MCF 10A (cell line): Measurements from ENCODE around the gene MYO7B. TPM values are rescaled to one million over a fixed set of nuclear protein-coding genes. Genes with fewer than 3 reads are reported as not detected.

Source experiments
- BruUV-seq: library from RNA; stranded (reverse); fragments of 400-500 nt; replicated peaks from 2 replicates; lab custom pipeline; 2021; lab: Mats Ljungman, UMichigan
- CTCF ChIA-PET: fragments of 300-600 bp; sonication (Branson Sonifier 250); formaldehyde crosslinking; extraction: SDS; loops from one replicate; lab custom pipeline; 2021; ENCODE audit warnings: antibody characterized with exemption, inconsistent platforms; lab: Yijun Ruan, JAX
- POLR2A ChIA-PET: fragments of 300-600, 350-650 bp; sonication (Branson Sonifier 250); formaldehyde crosslinking; extraction: SDS; loops from one replicate; lab custom pipeline; 2020; ENCODE audit warnings: antibody characterized with exemption, inconsistent platforms; lab: Yijun Ruan, JAX
- DNase-seq: peaks from one replicate; pipeline ENCODE4 v3.0.0-alpha.2; 2018; ENCODE audit not compliant: unreplicated experiment
- H3K27ac Mint-ChIP-seq: one replicate; pipeline ENCODE4 v1.8.0; 2022; ENCODE audit warnings: mild to moderate bottlenecking, low read depth, mixed read lengths; ENCODE audit not compliant: unreplicated experiment
- H3K27me3 Mint-ChIP-seq: one replicate; pipeline ENCODE4 v1.8.0; 2022; ENCODE audit warnings: mixed read lengths; ENCODE audit not compliant: insufficient read depth, unreplicated experiment
- H3K36me3 Mint-ChIP-seq: one replicate; pipeline ENCODE4 v1.8.0; 2022; ENCODE audit warnings: mild to moderate bottlenecking, moderate library complexity, mixed read lengths; ENCODE audit not compliant: insufficient read depth, unreplicated experiment
- H3K4me1 Mint-ChIP-seq: one replicate; pipeline ENCODE4 v1.8.0; 2022; ENCODE audit warnings: mixed read lengths; ENCODE audit not compliant: insufficient read depth, unreplicated experiment
- H3K4me3 Mint-ChIP-seq: one replicate; pipeline ENCODE4 v1.8.0; 2022; ENCODE audit warnings: mild to moderate bottlenecking, moderate library complexity, mixed read lengths; ENCODE audit not compliant: unreplicated experiment
- H3K9me3 Mint-ChIP-seq: one replicate; pipeline ENCODE4 v1.8.0; 2022; ENCODE audit warnings: mixed read lengths; ENCODE audit not compliant: unreplicated experiment
- intact Hi-C: fragments of 100-400 bp; cut with micrococcal nuclease; formaldehyde crosslinking; loops from 2 replicates; pipeline ENCODE4 v1.14.1; 2022
- total RNA-seq: library from RNA; stranded (reverse); gene quantifications from 2 replicates; pipeline ENCODE4 v1.2.3, GENCODE V29; 2022
- TF ChIP-seq, protein P1 (sequence below): fragments of 200-600 bp; IDR thresholded peaks from one replicate; pipeline ENCODE4 v1.8.0; 2022; ENCODE audit warnings: antibody characterized with exemption, mild to moderate bottlenecking; ENCODE audit not compliant: unreplicated experiment

Gene MYO7B
- total RNA-seq, 1 experiment from 2014 or later, result not detected

DNA sequence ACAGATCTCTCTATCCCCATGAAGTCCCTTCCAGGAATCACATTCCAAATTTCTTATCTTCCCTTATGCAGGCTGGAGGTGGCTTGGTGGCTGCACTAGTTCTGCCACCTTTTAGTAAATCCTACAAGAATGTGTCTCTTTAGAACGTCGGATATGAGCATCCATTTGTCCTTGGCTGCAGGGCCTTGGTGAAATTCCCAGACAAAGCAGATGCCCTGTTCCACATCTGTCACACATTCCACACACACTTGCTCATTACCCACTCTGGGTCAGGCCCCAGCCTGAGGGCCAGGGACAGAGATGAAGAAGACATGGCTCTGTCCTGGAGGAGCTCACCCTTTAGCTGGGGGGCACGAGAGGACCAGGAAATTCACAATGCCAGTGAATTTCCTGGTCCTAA lies 79.2 kb downstream of the MYO7B start:
- Mint-ChIP-seq H3K9me3 (peaks cover 8% of the 10 kb centered on the region), H3K27ac (no peak overlapping the region), H3K27me3 (no peaks in the 10 kb centered on the region), H3K4me1 (peaks cover 17% of the 10 kb centered on the region), H3K4me3 (no peak overlapping the region), H3K36me3 (no peaks in the 10 kb centered on the region)
- intact Hi-C loops, result no loop called here
- CTCF ChIA-PET, result no interaction called here
- POLR2A ChIA-PET, result no interaction called here
- BruUV-seq, result no TSS peak
- TF ChIP-seq, protein P1, sequence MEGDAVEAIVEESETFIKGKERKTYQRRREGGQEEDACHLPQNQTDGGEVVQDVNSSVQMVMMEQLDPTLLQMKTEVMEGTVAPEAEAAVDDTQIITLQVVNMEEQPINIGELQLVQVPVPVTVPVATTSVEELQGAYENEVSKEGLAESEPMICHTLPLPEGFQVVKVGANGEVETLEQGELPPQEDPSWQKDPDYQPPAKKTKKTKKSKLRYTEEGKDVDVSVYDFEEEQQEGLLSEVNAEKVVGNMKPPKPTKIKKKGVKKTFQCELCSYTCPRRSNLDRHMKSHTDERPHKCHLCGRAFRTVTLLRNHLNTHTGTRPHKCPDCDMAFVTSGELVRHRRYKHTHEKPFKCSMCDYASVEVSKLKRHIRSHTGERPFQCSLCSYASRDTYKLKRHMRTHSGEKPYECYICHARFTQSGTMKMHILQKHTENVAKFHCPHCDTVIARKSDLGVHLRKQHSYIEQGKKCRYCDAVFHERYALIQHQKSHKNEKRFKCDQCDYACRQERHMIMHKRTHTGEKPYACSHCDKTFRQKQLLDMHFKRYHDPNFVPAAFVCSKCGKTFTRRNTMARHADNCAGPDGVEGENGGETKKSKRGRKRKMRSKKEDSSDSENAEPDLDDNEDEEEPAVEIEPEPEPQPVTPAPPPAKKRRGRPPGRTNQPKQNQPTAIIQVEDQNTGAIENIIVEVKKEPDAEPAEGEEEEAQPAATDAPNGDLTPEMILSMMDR, result no peak
- DNase-seq, result no peak

DNA sequence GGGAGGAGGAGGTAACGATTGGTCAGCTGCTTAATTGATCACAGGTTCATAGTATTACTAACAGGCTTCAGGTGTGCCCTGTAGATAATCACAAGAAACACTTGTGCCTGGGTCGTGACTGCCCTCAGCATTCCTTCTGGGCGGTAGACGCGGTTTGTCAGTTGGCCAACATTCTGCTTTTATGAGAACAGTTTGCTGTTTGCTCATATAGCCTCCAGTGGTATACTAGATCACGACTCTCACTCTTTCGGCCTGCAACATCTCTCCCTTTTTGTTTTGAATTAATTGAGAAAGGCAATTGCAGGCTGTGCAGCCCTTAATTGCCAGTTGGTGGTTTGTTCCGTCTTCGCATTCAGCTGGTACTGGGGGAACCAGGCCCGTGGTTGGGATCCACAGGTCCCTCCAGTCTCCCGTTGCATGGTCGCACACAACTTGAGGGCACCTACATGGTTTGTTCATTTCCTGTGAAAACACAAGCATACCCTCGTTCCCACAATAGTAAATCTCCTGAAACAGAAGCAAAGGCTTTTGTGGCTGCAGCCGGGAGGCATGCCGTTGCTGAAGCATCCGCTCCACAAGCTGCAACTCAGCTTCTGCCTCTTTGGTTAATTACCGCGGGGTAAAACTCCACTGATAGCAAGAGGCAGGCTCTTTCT lies 80.2 kb downstream of the MYO7B start:
- intact Hi-C loops, result no loop called here
- ChIA-PET POLR2A (interaction anchor here (0.5 to 0.6 kb wide), 2 partner anchors 346 to 1058 kb away, joined by 3 read pairs; no protein-coding TSS in a partner anchor), CTCF (interaction anchor here (0.6 kb wide), 2 partner anchors 329 to 534 kb away, joined by 3 read pairs; no protein-coding TSS in a partner anchor)
- Mint-ChIP-seq H3K9me3 (peaks cover 8% of the 10 kb centered on the region), H3K36me3 (no peaks in the 10 kb centered on the region), H3K4me1 (peaks cover 22% of the 10 kb centered on the region), H3K27me3 (no peaks in the 10 kb centered on the region), H3K27ac (no peak overlapping the region), H3K4me3 (no peak overlapping the region)
- DNase-seq, result peak; percentile 22
- BruUV-seq, result no TSS peak
- TF ChIP-seq, protein P1, result no peak

DNA sequence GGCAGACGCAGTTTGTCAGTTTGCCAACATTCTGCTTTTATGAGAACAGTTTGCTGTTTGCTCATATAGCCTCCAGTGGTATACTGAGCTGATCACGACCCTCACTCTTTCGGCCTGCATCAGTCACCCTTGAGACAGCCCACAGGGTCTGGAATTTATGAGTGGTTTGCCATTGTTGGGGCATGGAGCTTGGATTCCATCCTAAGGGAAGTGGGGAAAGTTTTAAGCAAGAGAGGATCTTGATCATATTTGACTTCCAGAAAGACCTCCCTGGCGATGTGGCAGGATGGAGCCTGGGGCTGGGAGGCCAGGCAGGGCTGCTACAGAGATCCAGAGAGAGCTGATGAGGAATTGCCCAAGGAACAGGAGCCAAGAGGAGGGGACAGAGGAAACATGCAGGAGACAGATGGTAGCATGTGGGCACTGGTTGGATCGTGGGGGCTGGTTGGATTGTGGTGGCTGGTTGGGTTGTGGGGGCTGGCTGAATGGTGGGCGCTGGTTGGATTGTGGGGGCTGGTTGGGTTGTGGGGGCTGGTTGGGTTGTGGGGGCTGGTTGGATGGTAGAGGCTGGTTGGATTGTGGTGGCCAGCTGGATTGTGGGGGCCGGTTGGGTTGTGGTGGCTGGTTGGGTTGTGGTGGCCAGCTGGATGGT lies 83.2 kb downstream of the MYO7B start:
- no TSS peak for BruUV-seq
- Mint-ChIP-seq H3K4me3 (no peak overlapping the region), H3K36me3 (no peaks in the 10 kb centered on the region), H3K9me3 (no peaks in the 10 kb centered on the region), H3K27me3 (no peaks in the 10 kb centered on the region), H3K4me1 (peaks cover 26% of the 10 kb centered on the region), H3K27ac (no peak overlapping the region)
- CTCF ChIA-PET, result interaction anchor here (0.5 kb wide), 1 partner anchor 19 kb away, joined by 3 read pairs; no protein-coding TSS in a partner anchor
- POLR2A ChIA-PET, result no interaction called here
- DNase-seq, result no peak
- intact Hi-C loops, result no loop called here
- TF ChIP-seq, protein P1, result no peak

DNA sequence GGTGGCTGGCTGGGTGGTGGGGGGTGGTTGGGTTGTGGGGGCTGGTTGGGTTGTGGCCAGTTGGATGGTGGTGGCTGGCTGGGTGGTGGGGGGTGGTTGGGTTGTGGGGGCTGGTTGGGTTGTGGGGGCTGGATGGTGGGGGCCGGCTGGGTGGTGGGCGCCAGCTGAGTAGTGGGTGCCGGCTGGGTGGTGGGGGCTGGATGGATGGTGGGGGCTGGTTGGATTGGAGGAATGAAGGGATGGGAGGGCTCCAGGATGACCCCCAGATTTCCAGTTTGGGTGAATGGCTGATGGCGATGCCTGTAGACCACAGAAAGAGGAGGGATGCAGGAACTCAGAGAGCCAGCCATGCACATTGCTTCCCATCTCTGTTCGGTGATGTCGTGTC lies 83.7 kb downstream of the MYO7B start:
- Mint-ChIP-seq H3K4me3 (no peak overlapping the region), H3K4me1 (peaks cover 28% of the 10 kb centered on the region), H3K9me3 (no peaks in the 10 kb centered on the region), H3K27me3 (no peaks in the 10 kb centered on the region), H3K27ac (no peak overlapping the region), H3K36me3 (no peaks in the 10 kb centered on the region)
- CTCF ChIA-PET, result no interaction called here
- TF ChIP-seq, protein P1, result no peak
- no TSS peak for BruUV-seq
- POLR2A ChIA-PET, result no interaction called here
- no peak for DNase-seq
- intact Hi-C loops, result no loop called here
